NOMO-1 treated with dmso at 0.1 percent for 144 hours (cell line): Measurements from ENCODE around the gene FGF21.
"Not testable (repeated sequence)": the region's sequence is repeated elsewhere in the genome, so short reads cannot be mapped to it uniquely, and the experiment has no call there.

ENCODE experiments used
- DNase-seq: peaks from one replicate; lab custom pipeline; 2025; ENCODE audit not compliant: unreplicated experiment; lab: John Stamatoyannopoulos, UW

The FGF21 gene, protein sequence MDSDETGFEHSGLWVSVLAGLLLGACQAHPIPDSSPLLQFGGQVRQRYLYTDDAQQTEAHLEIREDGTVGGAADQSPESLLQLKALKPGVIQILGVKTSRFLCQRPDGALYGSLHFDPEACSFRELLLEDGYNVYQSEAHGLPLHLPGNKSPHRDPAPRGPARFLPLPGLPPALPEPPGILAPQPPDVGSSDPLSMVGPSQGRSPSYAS

DNA sequence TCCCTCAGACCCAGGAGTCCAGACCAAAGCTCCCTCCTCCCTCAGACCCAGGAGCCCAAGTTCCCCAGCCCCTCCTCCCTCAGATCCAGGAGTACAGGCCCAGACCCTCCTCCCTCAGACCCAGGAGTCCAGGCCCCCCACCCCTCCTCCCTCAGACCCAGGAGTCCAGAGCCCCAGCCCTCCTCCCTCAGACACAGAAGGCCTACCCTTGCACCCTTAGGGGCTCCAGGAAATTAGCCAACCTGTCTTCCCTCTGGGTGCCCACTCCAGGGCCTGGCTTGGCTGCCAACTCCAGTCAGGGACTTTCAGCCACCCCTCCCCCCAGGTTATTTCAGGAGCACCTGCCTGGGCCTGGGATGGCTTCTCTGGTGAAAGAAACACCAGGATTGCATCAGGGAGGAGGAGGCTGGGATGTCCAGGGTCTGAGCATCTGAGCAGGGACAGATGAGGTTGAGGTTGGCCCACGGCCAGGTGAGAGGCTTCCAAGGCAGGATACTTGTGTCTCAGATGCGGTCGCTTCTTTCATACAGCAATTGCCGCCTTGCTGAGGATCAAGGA is at the start of gene FGF21:
TSS of gene FGF21 (plus strand) at position 441 of the 558 bp plus-strand sequence. CDS start 713 bp downstream, outside the sequence.
- DNase-seq = no peak

- no peak for DNase-seq
Observed at GRCh38 chr19:48708471-48708870, 46.9 kb upstream of the FGF21 start.

GRCh38 chr19:48711106-48711662 is 44.1 kb upstream of the FGF21 start:
- no peak for DNase-seq

GRCh38 chr19:48713041-48713863 is 42.1 kb upstream of the FGF21 start:
- DNase-seq = no peak

DNA sequence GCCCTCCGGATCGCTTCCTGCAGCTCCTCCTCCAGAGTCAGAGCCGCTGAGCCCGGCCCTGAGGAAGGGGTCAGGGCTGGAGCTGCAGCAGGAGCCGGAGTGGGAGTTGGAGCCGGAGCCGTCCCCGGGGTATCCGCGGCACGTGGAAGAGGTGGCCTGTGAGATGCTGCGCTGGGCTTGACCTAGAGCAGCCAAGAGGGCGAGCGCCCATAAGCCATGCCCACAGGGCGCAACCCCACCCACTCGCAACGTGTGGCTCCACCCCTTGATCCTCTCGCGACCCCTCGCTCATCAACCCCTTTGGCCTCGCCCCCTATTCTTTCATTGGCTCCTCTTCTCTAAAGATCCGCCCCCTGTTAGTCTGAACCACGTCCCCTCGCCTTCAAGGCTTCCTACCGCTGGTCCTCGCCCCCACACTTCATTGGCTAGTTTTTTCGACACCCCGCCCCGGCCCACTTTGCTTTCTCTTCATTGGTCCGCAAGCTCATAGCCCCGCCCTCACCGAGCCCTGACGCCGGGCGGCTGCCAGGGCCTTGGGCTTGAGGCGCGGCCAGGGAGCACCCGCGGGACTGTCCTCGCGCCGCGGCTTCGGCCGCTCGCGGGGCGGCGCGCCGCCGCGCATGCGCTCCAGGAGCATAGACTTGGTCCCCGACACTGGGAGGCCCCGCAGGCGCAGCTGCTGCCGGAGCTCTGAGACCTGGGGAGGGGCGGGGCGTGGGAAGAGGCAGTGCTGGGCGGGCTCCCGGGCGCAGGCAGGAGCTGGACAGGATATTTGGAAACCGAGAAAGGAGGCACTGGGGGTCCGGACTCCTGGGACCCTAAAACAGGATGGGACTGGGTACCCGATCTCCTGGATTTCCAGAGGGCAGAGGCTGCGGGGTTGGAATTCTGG is 41.2 kb upstream of the FGF21 start:
- peak; percentile 100 for DNase-seq

- DNase-seq = no peak
Observed at GRCh38 chr19:48714759-48715675, 40.3 kb upstream of the FGF21 start.

- no peak for DNase-seq
Observed at GRCh38 chr19:48715681-48716171, 39.6 kb upstream of the FGF21 start.

GRCh38 chr19:48716562-48717291 is 38.6 kb upstream of the FGF21 start:
- DNase-seq = no peak

GRCh38 chr19:48718106-48718505 is 37.2 kb upstream of the FGF21 start:
- not testable (repeated sequence) for DNase-seq

DNA sequence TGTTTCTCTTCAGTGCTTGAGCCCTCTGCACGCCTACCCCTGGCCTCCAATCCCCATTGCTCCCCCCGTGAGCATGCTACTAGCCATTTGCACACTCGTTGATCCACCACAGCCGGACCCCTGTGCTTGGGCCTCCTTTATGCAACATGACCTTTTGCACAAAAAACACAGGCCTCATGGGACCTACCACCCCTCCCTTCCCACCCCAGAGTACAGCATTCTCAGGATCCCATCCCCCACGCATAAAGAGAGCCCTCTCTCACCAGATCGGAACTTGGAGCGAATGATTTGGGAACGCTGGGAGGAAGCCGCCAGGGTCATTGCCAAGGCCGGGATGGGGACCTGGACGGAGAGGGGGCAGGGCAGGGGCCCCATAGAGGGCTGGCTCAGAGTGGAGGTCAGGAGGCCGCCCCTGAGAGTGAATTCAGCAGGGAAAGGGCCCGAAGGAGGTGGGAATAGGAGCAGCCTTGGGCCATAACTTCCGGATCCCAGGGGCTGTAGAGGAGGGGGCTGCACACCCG is 36.6 kb upstream of the FGF21 start:
- no peak for DNase-seq

DNA sequence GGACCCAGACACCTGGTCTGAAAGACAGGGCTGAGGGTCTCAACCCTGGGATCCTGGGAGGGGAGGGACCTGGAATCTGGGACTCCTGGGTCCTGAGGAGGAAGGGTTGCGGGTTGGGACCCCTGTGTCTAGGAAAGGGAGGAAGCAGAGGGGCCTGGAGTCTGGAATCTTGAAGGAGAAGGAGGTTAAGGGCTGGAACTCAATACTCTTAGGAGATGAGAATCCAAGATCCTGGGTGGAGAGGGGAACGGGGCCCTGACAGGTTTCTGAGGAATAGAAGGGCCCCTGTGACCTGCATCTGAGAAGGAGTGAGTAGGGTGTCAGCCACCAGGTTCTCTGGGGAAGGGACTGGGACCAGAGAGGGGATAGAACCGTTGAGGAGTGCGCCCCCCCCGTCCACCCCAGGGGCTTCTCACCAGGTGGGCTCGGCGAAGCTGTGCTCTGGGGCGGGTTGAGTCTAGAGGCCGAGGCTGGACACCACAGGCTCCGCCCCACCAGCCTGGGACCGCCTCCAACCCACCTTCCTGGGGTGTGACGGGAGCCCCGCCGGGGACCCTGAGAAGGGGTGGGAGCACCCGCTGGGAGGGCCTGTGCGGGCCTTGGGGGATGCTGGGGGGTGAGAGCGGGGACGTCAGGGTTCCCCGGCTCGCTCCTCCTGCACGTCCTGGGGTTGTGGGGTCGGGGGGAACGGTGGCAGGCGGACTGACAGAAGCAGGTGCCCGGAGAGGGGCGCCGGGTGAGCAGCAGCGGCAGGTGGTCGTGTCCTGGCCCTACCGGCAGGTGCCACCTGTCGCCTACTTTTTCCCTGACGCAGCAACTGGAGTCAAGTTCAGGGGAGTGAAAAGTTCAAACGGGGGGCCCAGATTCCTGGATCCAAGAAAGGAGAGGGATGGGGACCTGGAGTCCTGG is 35.8 kb upstream of the FGF21 start, which contains the start of gene MAMSTR:
TSS of gene MAMSTR (minus strand) at position 463 of the 909 bp plus-strand sequence. CDS start 694 bp downstream, outside the sequence.
- no peak for DNase-seq

DNA sequence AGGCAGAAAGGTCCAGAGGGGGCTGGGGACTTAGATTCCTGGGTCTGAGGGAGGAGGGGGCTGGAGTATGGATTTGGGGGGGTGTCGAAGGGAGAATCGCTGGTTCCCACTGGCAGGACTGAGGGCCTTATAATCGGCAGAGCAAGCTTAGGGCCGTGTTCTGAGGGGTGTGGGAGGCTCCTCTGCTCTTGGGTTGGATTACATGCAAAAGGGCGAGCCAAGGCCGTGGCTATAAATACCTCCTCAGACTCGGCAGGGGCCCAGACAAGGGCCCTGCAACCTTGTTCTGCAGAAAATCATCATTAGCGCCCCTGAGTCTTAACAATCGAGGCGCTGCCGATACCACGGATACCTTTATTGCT is 35.1 kb upstream of the FGF21 start:
- no peak for DNase-seq

DNA sequence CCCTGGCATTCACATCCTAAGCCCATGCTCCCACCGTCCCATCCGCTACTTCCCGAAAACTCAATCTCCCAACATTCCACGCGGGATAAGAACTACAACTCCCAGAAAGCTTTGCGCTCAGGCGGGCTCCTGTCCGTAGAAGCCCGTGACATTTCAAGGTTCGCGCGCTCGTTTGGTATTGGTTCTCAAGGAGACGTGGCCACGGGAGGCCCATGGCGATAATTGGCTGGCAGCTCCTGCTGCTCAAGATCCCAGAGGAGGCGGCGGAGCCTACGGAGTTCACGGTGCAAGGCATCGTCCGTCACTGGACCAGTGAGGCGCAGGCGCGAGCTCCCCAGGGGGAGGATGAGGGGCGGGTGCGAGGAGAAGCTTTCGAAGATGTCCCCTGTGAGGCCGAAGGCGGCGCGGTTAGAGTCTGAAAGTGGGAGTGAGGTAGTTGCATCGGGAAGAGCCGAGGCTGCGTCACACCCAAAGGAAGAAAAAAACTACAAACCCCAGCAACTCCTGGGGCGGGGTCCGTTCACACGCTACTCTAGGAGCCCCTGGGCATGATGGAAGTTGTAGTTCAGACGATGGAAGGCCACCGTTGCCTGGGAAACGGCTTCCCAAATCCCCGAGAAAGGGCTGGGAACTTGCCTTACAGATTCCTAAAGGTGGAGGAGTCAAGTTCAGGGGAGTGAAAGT is 34.6 kb upstream of the FGF21 start:
- peak; percentile 95 for DNase-seq

DNA sequence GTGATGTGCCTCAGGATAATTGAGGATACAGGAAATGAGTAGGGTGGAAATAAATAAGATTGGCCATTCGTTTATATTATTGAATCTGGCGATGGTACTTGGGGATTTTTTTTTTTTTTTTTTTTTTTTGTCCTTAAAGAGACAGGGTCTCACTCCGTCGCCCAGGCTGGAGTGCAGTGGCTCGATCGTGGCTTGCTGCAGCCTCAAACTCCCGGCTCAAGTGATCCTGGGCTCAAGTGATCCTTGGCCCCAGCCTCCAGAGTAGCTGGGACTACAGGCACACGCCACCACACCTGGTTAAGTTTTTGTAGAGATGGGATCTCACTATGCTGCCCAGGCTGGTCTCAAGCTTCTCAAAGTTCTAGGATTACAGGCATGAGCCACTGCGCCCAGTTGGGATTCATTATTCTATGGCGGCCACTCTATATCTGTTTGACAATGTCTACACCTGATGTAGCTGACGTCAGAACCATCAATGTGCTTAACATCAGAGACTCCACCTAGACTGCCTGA is 33.1 kb upstream of the FGF21 start:
- DNase-seq = no peak

- peak; percentile 53 for DNase-seq
Observed at GRCh38 chr19:48724796-48725753, 30.2 kb upstream of the FGF21 start.

GRCh38 chr19:48726556-48726955 is 28.8 kb upstream of the FGF21 start:
- DNase-seq = peak; percentile 64
